ENCODE measurements around the gene TBCB. TPM values are rescaled to one million over a fixed set of nuclear protein-coding genes. Genes with fewer than 3 reads are reported as not detected.

TBCB gene
- total RNA-seq, 2 donors from 2014 or later = 107 to 110 TPM

DNA sequence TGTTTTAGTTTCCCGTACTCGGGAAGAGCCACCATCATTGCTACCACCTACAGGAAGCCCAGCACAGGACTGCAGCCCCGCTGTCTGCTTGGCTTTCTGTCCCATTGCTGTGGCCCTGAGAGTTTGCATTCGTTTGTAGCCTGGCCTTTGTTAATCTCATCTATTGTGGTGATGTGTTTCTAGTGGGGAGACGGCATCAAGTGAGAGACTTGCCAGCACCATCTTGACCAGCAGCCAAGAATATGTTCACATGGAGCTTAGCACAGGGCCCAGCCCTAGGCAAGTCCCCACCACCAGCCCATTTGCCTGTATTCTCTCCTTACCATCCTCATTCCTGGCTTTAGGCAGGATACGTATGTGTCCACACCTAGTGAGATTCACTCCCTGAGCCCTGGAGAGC lies 21.6 kb upstream of the TBCB start:
- Histone ChIP-seq H3K4me3 (no peak overlapping the region), H3K36me3 (no peaks in the 10 kb centered on the region), H3K9me3 (no peaks in the 10 kb centered on the region), H3K27me3 (no peaks in the 10 kb centered on the region), H3K27ac (peak overlapping the region; percentile 7 to 48), H3K4me1 (peaks cover 0 to 9% of the 10 kb centered on the region in 2 donors)
- TF ChIP-seq, protein P1, sequence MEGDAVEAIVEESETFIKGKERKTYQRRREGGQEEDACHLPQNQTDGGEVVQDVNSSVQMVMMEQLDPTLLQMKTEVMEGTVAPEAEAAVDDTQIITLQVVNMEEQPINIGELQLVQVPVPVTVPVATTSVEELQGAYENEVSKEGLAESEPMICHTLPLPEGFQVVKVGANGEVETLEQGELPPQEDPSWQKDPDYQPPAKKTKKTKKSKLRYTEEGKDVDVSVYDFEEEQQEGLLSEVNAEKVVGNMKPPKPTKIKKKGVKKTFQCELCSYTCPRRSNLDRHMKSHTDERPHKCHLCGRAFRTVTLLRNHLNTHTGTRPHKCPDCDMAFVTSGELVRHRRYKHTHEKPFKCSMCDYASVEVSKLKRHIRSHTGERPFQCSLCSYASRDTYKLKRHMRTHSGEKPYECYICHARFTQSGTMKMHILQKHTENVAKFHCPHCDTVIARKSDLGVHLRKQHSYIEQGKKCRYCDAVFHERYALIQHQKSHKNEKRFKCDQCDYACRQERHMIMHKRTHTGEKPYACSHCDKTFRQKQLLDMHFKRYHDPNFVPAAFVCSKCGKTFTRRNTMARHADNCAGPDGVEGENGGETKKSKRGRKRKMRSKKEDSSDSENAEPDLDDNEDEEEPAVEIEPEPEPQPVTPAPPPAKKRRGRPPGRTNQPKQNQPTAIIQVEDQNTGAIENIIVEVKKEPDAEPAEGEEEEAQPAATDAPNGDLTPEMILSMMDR (IDR thresholded peaks at IDR 0.05) = no peak
- DNase-seq (ENCODE audit: low spot score) = no peak

DNA sequence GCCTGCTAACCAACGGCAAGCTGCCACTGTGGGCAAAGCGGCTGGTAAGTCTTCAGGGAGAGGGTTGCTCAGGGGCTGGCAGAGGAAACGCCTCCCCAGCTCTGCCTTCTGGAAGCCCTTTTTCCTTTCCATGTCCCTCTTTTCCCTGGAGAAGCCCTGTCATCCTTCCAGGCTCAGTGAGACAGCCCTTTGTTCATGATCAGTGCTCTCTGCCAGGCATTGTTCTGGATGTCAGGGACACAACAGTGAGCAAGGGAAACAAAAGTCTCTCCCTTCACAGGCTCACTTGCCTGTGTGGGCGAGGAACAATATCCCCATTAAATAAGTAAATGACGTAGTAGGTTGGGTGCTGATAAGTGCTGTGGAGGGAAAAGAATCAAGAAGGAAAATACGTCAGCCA lies 18.2 kb upstream of the TBCB start:
- TF ChIP-seq, protein P1 (IDR thresholded peaks at IDR 0.05) = no peak
- no peak overlapping the region for H3K4me3 ChIP-seq
- peaks cover 0 to 35% of the 10 kb centered on the region in 2 donors for H3K4me1 ChIP-seq
- H3K9me3 ChIP-seq = no peaks in the 10 kb centered on the region
- H3K27ac ChIP-seq = no peak overlapping the region
- H3K27me3 ChIP-seq = no peaks in the 10 kb centered on the region
- no peaks in the 10 kb centered on the region for H3K36me3 ChIP-seq
- DNase-seq (ENCODE audit: low spot score) = no peak

DNA sequence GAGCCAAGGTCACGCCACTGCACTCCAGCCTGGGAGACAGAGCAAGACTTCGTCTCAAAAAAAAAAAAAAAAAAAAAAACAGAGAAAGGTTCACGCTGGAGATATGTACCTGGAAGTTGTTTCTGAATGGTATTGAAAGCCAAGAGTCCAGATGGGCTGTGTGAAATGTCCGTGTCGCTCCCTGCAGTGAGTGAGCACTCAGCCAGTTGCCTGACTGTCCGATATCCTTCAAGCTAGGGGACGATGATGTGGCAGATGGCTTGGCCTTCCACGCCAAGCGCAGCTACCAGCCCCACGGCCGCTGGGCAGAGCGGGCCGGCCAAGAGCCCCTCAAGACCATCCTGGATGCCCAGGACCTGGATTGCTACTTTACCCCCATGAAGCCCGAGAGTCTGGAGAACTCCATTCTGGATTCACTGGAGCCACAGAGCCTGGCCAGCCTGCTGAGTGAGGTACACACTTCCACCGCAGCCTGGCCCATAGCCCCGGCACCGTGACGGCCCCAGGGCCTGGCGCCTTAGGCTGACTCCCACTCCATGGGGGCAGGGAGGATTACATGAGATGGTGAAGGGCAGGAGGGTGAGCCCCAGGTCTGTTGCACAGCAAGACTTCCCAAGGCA lies 16.0 kb upstream of the TBCB start:
- no peak overlapping the region for H3K4me3 ChIP-seq
- TF ChIP-seq, protein P1 (IDR thresholded peaks at IDR 0.05) = no peak

DNA sequence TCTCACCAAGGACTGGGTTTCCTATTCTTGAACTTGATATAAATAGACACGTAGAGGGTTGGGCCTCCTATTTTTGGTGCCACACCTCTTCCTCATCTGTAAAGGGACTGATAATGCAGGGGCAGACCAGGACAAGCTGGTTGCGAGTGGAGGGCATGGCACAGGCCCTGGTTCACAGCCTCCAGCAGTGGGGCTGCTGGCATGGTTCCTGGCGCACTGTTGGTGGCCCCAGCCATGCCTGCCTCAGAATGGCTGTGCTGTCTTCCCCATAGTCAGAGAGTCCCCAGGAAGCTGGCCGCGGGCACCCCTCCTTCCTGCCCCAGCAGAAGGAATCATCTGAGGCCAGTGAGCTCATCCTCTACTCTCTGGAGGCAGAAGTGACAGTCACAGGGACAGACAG lies 14.8 kb upstream of the TBCB start:
- no peak for DNase-seq (ENCODE audit: low spot score)
- Histone ChIP-seq H3K9me3 (no peaks in the 10 kb centered on the region), H3K27ac (peak overlapping the region; percentile 72 to 81), H3K4me1 (peaks cover 0 to 27% of the 10 kb centered on the region in 2 donors), H3K36me3 (no peaks in the 10 kb centered on the region), H3K27me3 (no peaks in the 10 kb centered on the region), H3K4me3 (peak overlapping the region in 1 of 2 donors; percentile 40)
- TF ChIP-seq, protein P1 (IDR thresholded peaks at IDR 0.05) = no peak

More for the DNA sequence above, 16.0 kb upstream of the TBCB start:
- Histone ChIP-seq H3K4me1 (peaks cover 0 to 27% of the 10 kb centered on the region in 2 donors), H3K27me3 (no peaks in the 10 kb centered on the region), H3K9me3 (no peaks in the 10 kb centered on the region), H3K36me3 (no peaks in the 10 kb centered on the region), H3K27ac (peak overlapping the region; percentile 72 to 81)
- no peak for DNase-seq (ENCODE audit: low spot score)

DNA sequence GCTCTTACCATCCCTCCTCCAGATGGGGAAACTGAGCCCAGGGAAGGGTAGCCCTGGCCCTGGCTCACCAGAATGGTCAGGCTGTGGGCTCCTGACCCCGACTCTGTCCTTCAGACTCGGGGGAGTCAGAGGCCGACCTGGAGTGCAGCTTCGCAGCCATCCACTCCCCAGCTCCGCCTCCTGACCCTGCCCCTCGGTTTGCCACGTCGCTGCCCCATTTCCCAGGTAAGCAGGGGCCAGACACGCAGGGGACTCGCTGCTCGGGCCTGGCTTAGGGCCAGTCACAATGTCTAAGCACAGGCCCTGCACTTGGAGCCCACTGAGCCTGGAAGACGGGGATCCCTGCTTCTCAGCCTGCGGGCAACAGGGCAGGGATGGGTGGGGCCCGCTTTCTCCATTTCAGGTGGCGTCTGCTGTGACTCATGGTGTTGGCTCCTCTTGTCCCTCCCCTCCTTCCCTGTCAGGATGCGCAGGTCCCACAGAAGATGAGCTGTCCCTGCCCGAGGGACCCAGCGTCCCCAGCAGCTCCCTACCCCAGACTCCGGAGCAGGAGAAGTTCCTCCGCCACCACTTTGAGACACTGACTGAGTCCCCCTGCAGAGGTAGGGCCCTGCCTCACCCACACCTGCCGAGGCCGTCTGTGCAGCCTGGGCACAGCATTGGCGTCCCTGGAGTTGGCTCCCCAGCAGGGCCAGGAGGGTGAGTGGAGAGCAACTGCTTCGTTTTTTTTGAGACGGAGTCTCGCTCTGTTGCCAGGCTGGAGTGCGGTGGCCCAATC lies 13.5 kb upstream of the TBCB start:
- H3K27ac ChIP-seq = peak overlapping the region; percentile 72 to 81

More for the DNA sequence above, 13.5 kb upstream of the TBCB start:
- H3K4me1 ChIP-seq = peaks cover 0 to 27% of the 10 kb centered on the region in 2 donors
- TF ChIP-seq, protein P1 (IDR thresholded peaks at IDR 0.05) = no peak
- DNase-seq (ENCODE audit: low spot score) = no peak
- no peaks in the 10 kb centered on the region for H3K36me3 ChIP-seq
- H3K9me3 ChIP-seq = no peaks in the 10 kb centered on the region
- H3K4me3 ChIP-seq = peak overlapping the region in 1 of 2 donors; percentile 40
- H3K27me3 ChIP-seq = no peaks in the 10 kb centered on the region
